Chondrocyte (in vitro differentiated cells): Measurements from ENCODE around the gene RNASE4. TPM values are rescaled to one million over a fixed set of nuclear protein-coding genes. Genes with fewer than 3 reads are reported as not detected.

Source experiments
- DNase-seq: peaks from one replicate; pipeline ENCODE4 v3.0.0; 2021; ENCODE audit warnings: mixed read lengths, low spot score
- H3K27ac Mint-ChIP-seq: one replicate; pipeline ENCODE4 v1.8.0; 2021; ENCODE audit warnings: mild to moderate bottlenecking, moderate library complexity, mixed read lengths; ENCODE audit not compliant: unreplicated experiment
- H3K27me3 Mint-ChIP-seq: 2 replicates; pipeline ENCODE4 v1.8.0; 2021; ENCODE audit warnings: low read depth, mixed read lengths
- H3K36me3 Mint-ChIP-seq: 2 replicates; pipeline ENCODE4 v1.8.0; 2021; ENCODE audit warnings: low read depth, mixed read lengths
- H3K4me1 Mint-ChIP-seq: 2 replicates; pipeline ENCODE4 v1.8.0; 2021; ENCODE audit warnings: low read depth, mild to moderate bottlenecking, mixed read lengths
- H3K4me3 Mint-ChIP-seq: one replicate; pipeline ENCODE4 v1.8.0; 2021; ENCODE audit warnings: mild to moderate bottlenecking, moderate library complexity, mixed read lengths; ENCODE audit not compliant: unreplicated experiment
- H3K9me3 Mint-ChIP-seq: 2 replicates; pipeline ENCODE4 v1.8.0; 2021; ENCODE audit warnings: low read depth, mixed read lengths
- total RNA-seq: library from RNA; stranded (reverse); gene quantifications from 3 replicates; pipeline ENCODE4 v1.2.1, GENCODE V29; 2021
- TF ChIP-seq, protein P1 (sequence below): fragments of 200-600 bp; sonication (generic); IDR thresholded peaks from 2 replicates; pipeline ENCODE4 v1.5.0; 2021; ENCODE audit warnings: antibody characterized with exemption, mild to moderate bottlenecking, moderate library complexity

RNASE4 gene
- total RNA-seq, 1 donor from 2014 or later = 28.5 TPM

- Mint-ChIP-seq H3K27me3 (peaks cover 50% of the 10 kb centered on the region), H3K9me3 (no peaks in the 10 kb centered on the region), H3K36me3 (no peaks in the 10 kb centered on the region), H3K27ac (no peak overlapping the region), H3K4me1 (peaks cover 5% of the 10 kb centered on the region), H3K4me3 (no peak overlapping the region)
- TF ChIP-seq, protein P1, sequence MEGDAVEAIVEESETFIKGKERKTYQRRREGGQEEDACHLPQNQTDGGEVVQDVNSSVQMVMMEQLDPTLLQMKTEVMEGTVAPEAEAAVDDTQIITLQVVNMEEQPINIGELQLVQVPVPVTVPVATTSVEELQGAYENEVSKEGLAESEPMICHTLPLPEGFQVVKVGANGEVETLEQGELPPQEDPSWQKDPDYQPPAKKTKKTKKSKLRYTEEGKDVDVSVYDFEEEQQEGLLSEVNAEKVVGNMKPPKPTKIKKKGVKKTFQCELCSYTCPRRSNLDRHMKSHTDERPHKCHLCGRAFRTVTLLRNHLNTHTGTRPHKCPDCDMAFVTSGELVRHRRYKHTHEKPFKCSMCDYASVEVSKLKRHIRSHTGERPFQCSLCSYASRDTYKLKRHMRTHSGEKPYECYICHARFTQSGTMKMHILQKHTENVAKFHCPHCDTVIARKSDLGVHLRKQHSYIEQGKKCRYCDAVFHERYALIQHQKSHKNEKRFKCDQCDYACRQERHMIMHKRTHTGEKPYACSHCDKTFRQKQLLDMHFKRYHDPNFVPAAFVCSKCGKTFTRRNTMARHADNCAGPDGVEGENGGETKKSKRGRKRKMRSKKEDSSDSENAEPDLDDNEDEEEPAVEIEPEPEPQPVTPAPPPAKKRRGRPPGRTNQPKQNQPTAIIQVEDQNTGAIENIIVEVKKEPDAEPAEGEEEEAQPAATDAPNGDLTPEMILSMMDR = no peak
- no peak for DNase-seq
Observed at GRCh38 chr14:20667957-20668356, 16.4 kb upstream of the RNASE4 start.

GRCh38 chr14:20668969-20669368 is 15.4 kb upstream of the RNASE4 start:
- no peak for DNase-seq
- Mint-ChIP-seq H3K27me3 (peaks cover 42% of the 10 kb centered on the region), H3K4me1 (no peaks in the 10 kb centered on the region), H3K36me3 (no peaks in the 10 kb centered on the region), H3K27ac (no peak overlapping the region), H3K4me3 (no peak overlapping the region), H3K9me3 (no peaks in the 10 kb centered on the region)
- TF ChIP-seq, protein P1 = no peak

DNA sequence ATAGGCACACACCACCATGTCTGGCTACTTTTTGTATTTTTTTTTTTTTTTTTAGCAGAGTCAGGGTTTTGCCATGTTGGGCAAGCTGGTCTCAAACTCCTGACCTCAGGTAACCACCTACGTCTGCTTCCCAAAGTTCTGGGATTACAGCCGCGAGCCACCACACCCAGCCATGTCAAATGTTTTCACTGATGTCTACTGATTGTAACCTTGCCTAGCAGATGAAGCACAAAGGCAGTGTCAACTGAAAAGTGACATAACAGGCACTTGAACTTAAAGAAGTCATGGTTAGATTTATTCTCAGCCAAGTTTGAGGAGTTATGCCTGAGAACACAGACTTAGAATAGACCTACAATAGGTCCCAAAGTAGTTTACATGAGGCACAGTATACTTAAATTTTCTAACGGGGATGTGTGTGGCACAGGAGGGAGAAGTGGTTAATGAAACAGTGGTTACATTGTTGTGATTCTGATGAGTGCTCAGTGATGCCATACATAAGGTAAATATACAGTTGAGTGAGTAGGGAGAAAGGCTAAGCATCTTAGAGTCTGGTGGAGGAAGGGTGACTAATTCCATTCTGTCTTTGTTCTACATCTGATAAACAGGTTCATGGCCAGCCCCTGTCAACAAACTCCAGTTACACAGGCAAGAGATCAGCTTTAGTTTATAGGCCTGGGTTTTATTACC is 12.6 kb upstream of the RNASE4 start:
- Mint-ChIP-seq H3K36me3 (no peaks in the 10 kb centered on the region), H3K9me3 (no peaks in the 10 kb centered on the region), H3K27ac (no peak overlapping the region), H3K27me3 (peaks cover 31% of the 10 kb centered on the region), H3K4me3 (no peak overlapping the region), H3K4me1 (no peaks in the 10 kb centered on the region)
- no peak for DNase-seq
- TF ChIP-seq, protein P1 = no peak

- TF ChIP-seq, protein P1 = no peak
- no peak for DNase-seq
- no peak overlapping the region for H3K27ac Mint-ChIP-seq
- peaks cover 17% of the 10 kb centered on the region for H3K27me3 Mint-ChIP-seq
- no peaks in the 10 kb centered on the region for H3K36me3 Mint-ChIP-seq
- H3K4me1 Mint-ChIP-seq = peaks cover 5% of the 10 kb centered on the region
- no peak overlapping the region for H3K4me3 Mint-ChIP-seq
- no peaks in the 10 kb centered on the region for H3K9me3 Mint-ChIP-seq
Observed at GRCh38 chr14:20675669-20676068, 8.7 kb upstream of the RNASE4 start.

GRCh38 chr14:20676072-20676471 is 8.3 kb upstream of the RNASE4 start:
- no peaks in the 10 kb centered on the region for H3K9me3 Mint-ChIP-seq
- DNase-seq = no peak
- H3K27me3 Mint-ChIP-seq = peaks cover 17% of the 10 kb centered on the region
- H3K4me1 Mint-ChIP-seq = peaks cover 10% of the 10 kb centered on the region
- H3K27ac Mint-ChIP-seq = no peak overlapping the region
- TF ChIP-seq, protein P1 = no peak
- no peaks in the 10 kb centered on the region for H3K36me3 Mint-ChIP-seq
- H3K4me3 Mint-ChIP-seq = no peak overlapping the region
